Lung (tissue), 12 donors: Measurements from ENCODE around the gene TTC7B. TPM values are rescaled to one million over a fixed set of nuclear protein-coding genes. Genes with fewer than 3 reads are reported as not detected.

Source experiments
- ATAC-seq: fragments of 200-7000 bp; cut with Tn5 transposase; one replicate; pipeline ENCODE4 v1.9.1; 2020; ENCODE audit warnings: moderate number of reproducible peaks; ENCODE audit not compliant: insufficient read depth, low FRiP score
- DNase-seq, 3 donors: peaks; one replicate each; pipeline ENCODE4 v3.0.0-alpha.2; 2013 to 2017
- H3K27ac ChIP-seq, 2 donors: one replicate each; pipeline ENCODE4 v1.5.1; 2013; ENCODE audit warnings: mild to moderate bottlenecking in 2 of 2, moderate library complexity in 2 of 2, control low read depth in 1 of 2, inconsistent platforms in 1 of 2, low read depth in 1 of 2, low read length in 1 of 2
- H3K27me3 ChIP-seq, 3 donors: one replicate each; pipeline ENCODE4 v1.5.1; 2013; ENCODE audit warnings: low read length in 2 of 3; ENCODE audit not compliant: control insufficient read depth in 3 of 3, insufficient read depth in 3 of 3
- H3K36me3 ChIP-seq, 4 donors: one replicate each; pipeline ENCODE4 v1.5.1; 2013; ENCODE audit warnings: low read length in 4 of 4, mild to moderate bottlenecking in 1 of 4, moderate library complexity in 1 of 4; ENCODE audit not compliant: control insufficient read depth in 4 of 4, insufficient read depth in 4 of 4
- H3K4me1 ChIP-seq, 5 donors: one replicate each; pipeline ENCODE4 v1.5.1; 2013; ENCODE audit warnings: low read length in 5 of 5, mild to moderate bottlenecking in 2 of 5, moderate library complexity in 1 of 5; ENCODE audit not compliant: control insufficient read depth in 5 of 5, insufficient read depth in 5 of 5
- H3K4me3 ChIP-seq: one replicate; pipeline ENCODE4 v1.5.1; 2013; ENCODE audit warnings: mild to moderate bottlenecking, control low read depth, moderate library complexity
- H3K9ac ChIP-seq, 2 donors: one replicate each; pipeline ENCODE4 v1.5.1; 2013; ENCODE audit warnings: low read length in 2 of 2, control low read depth in 1 of 2; ENCODE audit not compliant: insufficient read depth in 1 of 2
- H3K9me3 ChIP-seq, 4 donors: one replicate each; pipeline ENCODE4 v1.5.1; 2013; ENCODE audit warnings: low read length in 3 of 4, mild to moderate bottlenecking in 1 of 4, moderate library complexity in 1 of 4; ENCODE audit not compliant: control insufficient read depth in 4 of 4, insufficient read depth in 3 of 4
- CTCF ChIP-seq: IDR thresholded peaks from 2 replicates; pipeline ENCODE4 v1.5.1; 2012; ENCODE audit warnings: mild to moderate bottlenecking; ENCODE audit errors: control extremely low read depth, extremely low read depth
- WGBS, 2 donors: extraction: QIAGEN DNeasy Blood & Tissue Kit; methylation state at CpG; one replicate each; pipeline ENCODE4 v1.1.7; 2013; 5-methylcytosine and 5-hydroxymethylcytosine counted together
- polyA plus RNA-seq, 2 donors: library from polyadenylated mRNA; stranded (reverse); fragments of 200-250 nt; gene quantifications; one replicate each; pipeline ENCODE4 v1.2.1, GENCODE V29; 2013
- total RNA-seq, 2 donors: library from RNA; depleted of rRNA in 1 of 2; stranded (reverse); fragments of >200 nt in 1 of 2; gene quantifications; one replicate each; pipeline ENCODE4 v1.2.1, GENCODE V29; 2014 to 2021
- donor health status: control.
- donor health status: control.
- donor health status: Bipolar disorder and iron deficiency.
- donor health status: healthy.
- donor health status: DM: yes; HTN: yes; CAD: no.

The TTC7B gene
- total and polyA plus RNA-seq, 4 donors: 11.0 to 39.6 (median 23.0) TPM

GRCh38 chr14:90616313-90616712 is 199.9 kb downstream of the TTC7B start:
- no peak for TF ChIP-seq CTCF
- no peak overlapping the region for H3K27ac ChIP-seq
- DNase-seq (no peak), ATAC-seq (no peak)
- no peak overlapping the region for H3K9ac ChIP-seq
- H3K36me3 ChIP-seq: peaks cover 0 to 6% (median 2%) of the 10 kb centered on the region in 4 donors
- WGBS, 2 donors: 93 to 94% methylated on average over 10 of the region's 10 CpGs
- peaks cover 3 to 34% (median 26%) of the 10 kb centered on the region in 5 donors for H3K4me1 ChIP-seq
- no peaks in the 10 kb centered on the region for H3K27me3 ChIP-seq
- no peak overlapping the region for H3K4me3 ChIP-seq
- H3K9me3 ChIP-seq: no peaks in the 10 kb centered on the region

GRCh38 chr14:90615517-90616060 is 200.6 kb downstream of the TTC7B start:
- no peaks in the 10 kb centered on the region for H3K27me3 ChIP-seq
- H3K9ac ChIP-seq: peak overlapping the region; percentile 19 to 59
- no peak for TF ChIP-seq CTCF
- WGBS, 2 donors: 79 to 84% methylated on average over 9 of the region's 9 CpGs
- H3K4me3 ChIP-seq: no peak overlapping the region
- H3K36me3 ChIP-seq: peaks cover 0 to 6% (median 2%) of the 10 kb centered on the region in 4 donors
- peak overlapping the region in 1 of 2 donors; percentile 4 for H3K27ac ChIP-seq
- peak; percentile 44 to 69 (median 59) for DNase-seq
- H3K9me3 ChIP-seq: no peaks in the 10 kb centered on the region
- no peak for ATAC-seq
- H3K4me1 ChIP-seq: peaks cover 3 to 39% (median 26%) of the 10 kb centered on the region in 5 donors

GRCh38 chr14:90614696-90615516 is 201.3 kb downstream of the TTC7B start:
- DNase-seq: no peak
- ATAC-seq: no peak
- no peak overlapping the region for H3K4me3 ChIP-seq
- H3K27me3 ChIP-seq: no peaks in the 10 kb centered on the region
- no peak overlapping the region for H3K27ac ChIP-seq
- H3K9ac ChIP-seq: peak overlapping the region; percentile 19 to 59
- 86 to 96% methylated on average over 10 of the region's 10 CpGs for WGBS, 2 donors
- TF ChIP-seq CTCF: no peak
- H3K9me3 ChIP-seq: no peaks in the 10 kb centered on the region
- peaks cover 3 to 39% (median 26%) of the 10 kb centered on the region in 5 donors for H3K4me1 ChIP-seq
- peaks cover 0 to 9% (median 2%) of the 10 kb centered on the region in 4 donors for H3K36me3 ChIP-seq
